Measurements from ENCODE around the gene SENP7. TPM values are rescaled to one million over a fixed set of nuclear protein-coding genes. Genes with fewer than 3 reads are reported as not detected.

SENP7 gene
- total and polyA plus RNA-seq, 4 experiments from 2014 or later = 9.7 to 69.8 (median 40.8) TPM

DNA sequence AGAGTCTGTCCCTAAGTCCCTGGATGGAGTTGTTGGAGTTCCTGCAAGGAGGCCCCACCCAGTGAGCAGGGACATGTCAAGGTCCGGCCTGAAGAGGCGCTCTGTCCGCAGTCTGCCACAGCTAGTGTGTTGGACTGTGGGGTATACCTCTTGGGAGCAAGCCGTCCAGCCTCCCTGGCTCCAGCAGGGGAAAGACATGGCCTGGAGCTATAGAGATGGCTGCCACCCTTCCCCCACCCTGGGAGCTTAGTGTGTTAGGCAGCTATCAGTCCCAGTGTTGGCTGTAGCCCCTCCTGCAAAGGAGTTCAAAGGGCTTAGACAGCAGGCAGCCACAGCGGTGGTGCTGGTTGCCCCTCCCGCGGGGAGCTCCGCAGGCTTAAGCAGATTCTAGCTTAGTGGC is 212.9 kb downstream of the SENP7 start:
- no peaks in the 10 kb centered on the region for H3K4me1 ChIP-seq (ENCODE audit: insufficient read depth, low read length)
- POLR2A ChIA-PET (ENCODE audit: partially characterized antibody) = no interaction called here
- DNase-seq = no peak
- no peak overlapping the region for H3K27ac ChIP-seq (ENCODE audit: low read depth, low read length)
- H3K36me3 ChIP-seq (ENCODE audit: insufficient read depth, low read length) = no peaks in the 10 kb centered on the region
- Mint-ChIP-seq H3K36me3 (peaks cover 4 to 24% of the 10 kb centered on the region in 2 donors), H3K4me1 (no peaks in the 10 kb centered on the region), H3K4me3 (no peak overlapping the region), H3K27ac (no peak overlapping the region), H3K9me3 (peaks cover 4 to 41% (median 32%) of the 10 kb centered on the region in 8 donors), H3K27me3 (no peaks in the 10 kb centered on the region)
- H3K4me3 ChIP-seq (ENCODE audit: low read length in 2 of 2) = no peak overlapping the region
- intact Hi-C loops (cut with micrococcal nuclease) = no loop called here
- CTCF ChIA-PET (ENCODE audit: partially characterized antibody) = no interaction called here
- no peaks in the 10 kb centered on the region for H3K27me3 ChIP-seq (ENCODE audit: insufficient read depth, low read length)
- H3K9me3 ChIP-seq (ENCODE audit: control insufficient read depth in 1 of 2, low read length in 2 of 2) = no peaks in the 10 kb centered on the region

DNA sequence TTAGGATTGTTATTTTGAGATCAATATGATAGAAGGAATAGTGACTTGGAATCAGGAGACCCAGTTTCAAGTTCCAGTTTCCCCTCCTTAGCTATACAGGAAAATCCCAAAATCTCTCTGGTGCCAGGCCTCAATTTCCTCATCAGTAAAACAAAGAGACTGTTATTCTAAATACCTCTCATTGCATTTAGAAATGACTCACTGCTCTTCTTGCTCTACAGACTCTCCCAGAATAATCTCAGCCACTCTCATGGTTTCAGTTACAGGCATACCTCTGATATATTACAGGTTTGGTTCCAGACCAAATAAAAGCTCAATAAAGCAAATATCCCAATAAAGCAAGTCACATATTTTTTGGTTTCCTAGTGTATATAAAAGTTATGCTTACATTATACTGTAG is 221.0 kb downstream of the SENP7 start:
- no peak overlapping the region for H3K4me3 ChIP-seq (ENCODE audit: low read length in 2 of 2)
- no peaks in the 10 kb centered on the region for H3K4me1 ChIP-seq (ENCODE audit: insufficient read depth, low read length)
- no peak for DNase-seq
- intact Hi-C loops (cut with micrococcal nuclease) = no loop called here
- H3K27ac Mint-ChIP-seq = peak overlapping the region in 1 of 7 donors; percentile 0
- no peaks in the 10 kb centered on the region for H3K9me3 ChIP-seq (ENCODE audit: control insufficient read depth in 1 of 2, low read length in 2 of 2)
- POLR2A ChIA-PET (ENCODE audit: partially characterized antibody) = no interaction called here
- no peak overlapping the region for H3K27ac ChIP-seq (ENCODE audit: low read depth, low read length)
- H3K4me3 Mint-ChIP-seq = no peak overlapping the region
- H3K4me1 Mint-ChIP-seq = no peaks in the 10 kb centered on the region
- no peaks in the 10 kb centered on the region for H3K27me3 Mint-ChIP-seq
- H3K27me3 ChIP-seq (ENCODE audit: insufficient read depth, low read length) = no peaks in the 10 kb centered on the region
- peaks cover 0 to 31% (median 23%) of the 10 kb centered on the region in 8 donors for H3K9me3 Mint-ChIP-seq
- CTCF ChIA-PET (ENCODE audit: partially characterized antibody) = no interaction called here
- no peaks in the 10 kb centered on the region for H3K36me3 ChIP-seq (ENCODE audit: insufficient read depth, low read length)
- peaks cover 3 to 16% of the 10 kb centered on the region in 2 donors for H3K36me3 Mint-ChIP-seq

DNA sequence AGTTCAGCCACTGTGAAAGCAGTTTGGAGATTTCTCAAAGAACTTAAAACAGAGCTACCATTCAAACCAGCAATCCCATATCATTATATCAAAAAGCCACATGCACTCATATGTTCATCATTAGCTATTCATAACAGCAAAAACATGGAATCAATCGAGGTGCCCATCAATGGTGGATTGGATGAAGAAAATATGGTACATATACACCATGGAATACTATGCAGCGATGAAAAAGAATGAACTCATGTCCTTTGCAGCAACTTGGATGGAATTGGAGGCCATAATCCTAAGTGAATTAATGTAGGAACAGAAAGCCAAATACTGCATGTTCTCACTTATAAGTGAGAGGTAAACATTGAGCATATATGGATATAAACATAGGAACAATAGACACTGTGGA is 224.7 kb downstream of the SENP7 start:
- Mint-ChIP-seq H3K36me3 (peaks cover 3 to 27% of the 10 kb centered on the region in 2 donors), H3K4me3 (no peak overlapping the region), H3K27ac (no peak overlapping the region), H3K9me3 (peaks cover 0 to 11% (median 3%) of the 10 kb centered on the region in 8 donors), H3K27me3 (no peaks in the 10 kb centered on the region), H3K4me1 (peaks cover 0 to 1% (median 0%) of the 10 kb centered on the region in 4 donors)
- Histone ChIP-seq H3K4me3 (ENCODE audit: low read length in 2 of 2) (no peak overlapping the region), H3K27me3 (ENCODE audit: insufficient read depth, low read length) (no peaks in the 10 kb centered on the region), H3K4me1 (ENCODE audit: insufficient read depth, low read length) (no peaks in the 10 kb centered on the region), H3K36me3 (ENCODE audit: insufficient read depth, low read length) (no peaks in the 10 kb centered on the region), H3K27ac (ENCODE audit: low read depth, low read length) (no peak overlapping the region), H3K9me3 (ENCODE audit: control insufficient read depth in 1 of 2, low read length in 2 of 2) (no peaks in the 10 kb centered on the region)
- intact Hi-C loops (cut with micrococcal nuclease) = no loop called here
- POLR2A ChIA-PET (ENCODE audit: partially characterized antibody) = no interaction called here
- CTCF ChIA-PET (ENCODE audit: partially characterized antibody) = no interaction called here
- DNase-seq = no peak

DNA sequence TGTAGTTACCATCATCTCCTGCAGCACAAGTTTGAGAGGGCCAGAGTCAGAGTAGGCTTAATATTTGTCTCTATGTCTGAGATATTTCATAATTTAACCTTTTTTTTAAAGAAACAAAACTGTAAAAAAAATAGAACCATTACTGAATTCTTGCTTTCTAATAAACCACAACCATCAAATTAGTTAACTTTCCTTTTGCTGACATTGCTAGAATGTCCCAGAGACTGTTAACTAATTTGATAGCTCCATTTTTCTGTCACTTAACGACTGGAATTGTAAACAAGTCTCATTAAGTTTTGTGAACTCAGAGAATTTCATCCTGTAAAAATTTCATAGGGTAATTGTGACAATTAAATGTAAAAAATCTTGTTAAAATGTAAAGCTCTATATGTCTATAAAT is 228.3 kb downstream of the SENP7 start:
- Histone ChIP-seq H3K36me3 (ENCODE audit: insufficient read depth, low read length) (no peaks in the 10 kb centered on the region), H3K4me1 (ENCODE audit: insufficient read depth, low read length) (no peaks in the 10 kb centered on the region), H3K9me3 (ENCODE audit: control insufficient read depth in 1 of 2, low read length in 2 of 2) (no peaks in the 10 kb centered on the region), H3K27me3 (ENCODE audit: insufficient read depth, low read length) (no peaks in the 10 kb centered on the region), H3K27ac (ENCODE audit: low read depth, low read length) (no peak overlapping the region), H3K4me3 (ENCODE audit: low read length in 2 of 2) (no peak overlapping the region)
- Mint-ChIP-seq H3K4me1 (peaks cover 0 to 1% (median 0%) of the 10 kb centered on the region in 4 donors), H3K27me3 (no peaks in the 10 kb centered on the region), H3K27ac (no peak overlapping the region), H3K9me3 (peaks cover 0 to 11% (median 3%) of the 10 kb centered on the region in 8 donors), H3K4me3 (no peak overlapping the region), H3K36me3 (peaks cover 3 to 30% of the 10 kb centered on the region in 2 donors)
- intact Hi-C loops (cut with micrococcal nuclease) = no loop called here
- DNase-seq = no peak
- ChIA-PET POLR2A (ENCODE audit: partially characterized antibody) (no interaction called here), CTCF (ENCODE audit: partially characterized antibody) (no interaction called here)

DNA sequence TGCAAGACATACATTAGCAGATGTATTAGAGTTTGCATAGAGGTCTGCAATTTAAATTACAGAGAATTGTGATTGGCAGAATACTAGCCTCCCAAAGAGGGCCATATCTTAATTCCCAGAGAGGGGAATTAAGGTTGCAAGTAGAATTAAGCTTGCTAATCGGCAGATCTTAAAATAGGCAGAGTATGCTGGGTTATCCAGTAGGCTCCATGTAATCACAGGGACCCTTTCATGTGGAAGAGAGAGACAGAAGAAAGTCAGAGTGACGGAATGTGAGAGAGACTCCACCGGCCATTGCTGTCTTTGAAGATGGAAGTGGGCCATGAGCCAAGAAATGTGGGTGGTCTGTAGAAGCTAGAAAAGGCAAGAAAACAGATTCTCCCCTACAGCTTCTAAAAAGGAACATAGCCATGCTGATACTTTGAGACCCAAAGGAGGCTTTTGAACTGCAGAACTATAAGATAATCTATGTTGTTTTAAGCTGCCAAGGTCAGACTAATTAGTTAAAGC is 231.4 kb downstream of the SENP7 start:
- no peaks in the 10 kb centered on the region for H3K27me3 ChIP-seq (ENCODE audit: insufficient read depth, low read length)
- H3K4me1 ChIP-seq (ENCODE audit: insufficient read depth, low read length) = no peaks in the 10 kb centered on the region
- no peak overlapping the region for H3K4me3 Mint-ChIP-seq
- no peaks in the 10 kb centered on the region for H3K9me3 Mint-ChIP-seq
- peaks cover 2 to 13% of the 10 kb centered on the region in 2 donors for H3K36me3 Mint-ChIP-seq
- no peaks in the 10 kb centered on the region for H3K27me3 Mint-ChIP-seq
- no peaks in the 10 kb centered on the region for H3K36me3 ChIP-seq (ENCODE audit: insufficient read depth, low read length)
- intact Hi-C loops (cut with micrococcal nuclease) = no loop called here
- no peak for DNase-seq
- H3K27ac Mint-ChIP-seq = peak overlapping the region in 1 of 7 donors; percentile 38
- no peaks in the 10 kb centered on the region for H3K9me3 ChIP-seq (ENCODE audit: control insufficient read depth in 1 of 2, low read length in 2 of 2)
- no peak overlapping the region for H3K27ac ChIP-seq (ENCODE audit: low read depth, low read length)
- no peak overlapping the region for H3K4me3 ChIP-seq (ENCODE audit: low read length in 2 of 2)
- H3K4me1 Mint-ChIP-seq = peaks cover 0 to 1% (median 0%) of the 10 kb centered on the region in 4 donors
- ChIA-PET CTCF (ENCODE audit: partially characterized antibody) (interaction anchor here (1.1 kb wide), 1 partner anchor 69 kb away, joined by 3 read pairs; no protein-coding TSS in a partner anchor), POLR2A (ENCODE audit: partially characterized antibody) (no interaction called here)

DNA sequence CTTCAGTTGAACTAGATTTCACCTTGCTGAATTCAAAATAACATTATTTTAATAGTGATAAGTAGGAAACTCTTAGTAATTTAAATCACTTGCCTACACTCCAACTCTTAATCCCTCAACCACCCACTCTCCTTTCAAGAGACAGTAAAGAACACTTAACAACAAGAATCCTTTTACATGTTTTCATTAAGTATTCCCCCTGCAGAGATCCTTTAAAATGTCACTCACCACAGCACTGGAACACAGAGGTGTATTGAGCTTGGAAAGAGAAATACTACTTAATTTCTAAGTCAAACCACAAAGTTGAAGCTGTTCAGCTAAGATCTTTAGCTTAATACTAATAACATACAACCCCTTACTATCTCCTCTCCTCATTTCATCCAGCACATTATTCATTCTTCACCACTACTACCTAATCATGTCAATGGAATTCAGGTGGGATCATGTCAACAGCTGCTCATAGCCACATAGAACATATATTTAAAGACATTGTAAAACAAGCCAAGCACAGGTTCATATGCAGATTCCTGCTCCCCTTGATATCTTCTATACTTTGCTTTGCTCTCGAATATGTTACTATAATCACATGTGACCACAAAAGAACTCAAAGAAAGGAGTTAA is 233.1 kb downstream of the SENP7 start:
- H3K4me3 Mint-ChIP-seq = no peak overlapping the region
- Histone ChIP-seq H3K27me3 (ENCODE audit: insufficient read depth, low read length) (no peaks in the 10 kb centered on the region), H3K4me3 (ENCODE audit: low read length in 2 of 2) (no peak overlapping the region), H3K27ac (ENCODE audit: low read depth, low read length) (no peak overlapping the region), H3K9me3 (ENCODE audit: control insufficient read depth in 1 of 2, low read length in 2 of 2) (no peaks in the 10 kb centered on the region), H3K4me1 (ENCODE audit: insufficient read depth, low read length) (no peaks in the 10 kb centered on the region), H3K36me3 (ENCODE audit: insufficient read depth, low read length) (no peaks in the 10 kb centered on the region)
- POLR2A ChIA-PET (ENCODE audit: partially characterized antibody) = no interaction called here
- DNase-seq = no peak
- H3K27ac Mint-ChIP-seq = peak overlapping the region in 1 of 7 donors; percentile 84
- intact Hi-C loops (cut with micrococcal nuclease) = no loop called here
- H3K36me3 Mint-ChIP-seq = peaks cover 5 to 21% of the 10 kb centered on the region in 2 donors
- no peaks in the 10 kb centered on the region for H3K27me3 Mint-ChIP-seq
- CTCF ChIA-PET (ENCODE audit: partially characterized antibody) = no interaction called here
- H3K4me1 Mint-ChIP-seq = no peaks in the 10 kb centered on the region
- no peaks in the 10 kb centered on the region for H3K9me3 Mint-ChIP-seq

DNA sequence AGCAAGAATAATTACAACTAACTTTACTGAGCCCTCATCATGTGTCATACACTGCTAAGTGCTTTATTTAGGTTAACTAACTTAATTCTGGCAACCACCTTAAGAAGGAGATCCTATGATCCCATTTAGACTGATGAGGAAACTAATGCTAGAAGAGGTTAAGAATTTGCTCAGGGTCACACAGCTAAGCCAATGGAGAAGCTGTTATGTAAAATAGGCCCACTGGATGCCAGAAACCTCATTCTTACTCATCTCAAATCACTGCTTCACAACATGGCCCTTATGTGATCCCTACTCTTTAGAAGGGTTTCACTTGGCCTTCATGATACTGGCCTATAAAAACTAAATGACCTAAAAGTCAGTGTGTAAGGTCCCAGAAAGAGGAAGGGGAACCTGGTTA is 233.8 kb downstream of the SENP7 start:
- POLR2A ChIA-PET (ENCODE audit: partially characterized antibody) = no interaction called here
- Mint-ChIP-seq H3K27me3 (no peaks in the 10 kb centered on the region), H3K9me3 (no peaks in the 10 kb centered on the region), H3K4me3 (no peak overlapping the region), H3K27ac (no peak overlapping the region), H3K4me1 (no peaks in the 10 kb centered on the region), H3K36me3 (peaks cover 5 to 25% of the 10 kb centered on the region in 2 donors)
- CTCF ChIA-PET (ENCODE audit: partially characterized antibody) = no interaction called here
- intact Hi-C loops (cut with micrococcal nuclease) = no loop called here
- Histone ChIP-seq H3K9me3 (ENCODE audit: control insufficient read depth in 1 of 2, low read length in 2 of 2) (no peaks in the 10 kb centered on the region), H3K4me3 (ENCODE audit: low read length in 2 of 2) (no peak overlapping the region), H3K27me3 (ENCODE audit: insufficient read depth, low read length) (no peaks in the 10 kb centered on the region), H3K4me1 (ENCODE audit: insufficient read depth, low read length) (no peaks in the 10 kb centered on the region), H3K36me3 (ENCODE audit: insufficient read depth, low read length) (no peaks in the 10 kb centered on the region), H3K27ac (ENCODE audit: low read depth, low read length) (no peak overlapping the region)
- DNase-seq = no peak
